Common myeloid progenitor, CD34-positive (primary cell): ENCODE measurements around the gene MCRIP1.

Source experiments
- CTCF ChIA-PET: fragments of 350-600 bp; sonication (Branson Sonifier 250); formaldehyde crosslinking; loops from one replicate; lab custom pipeline; 2021; ENCODE audit warnings: antibody characterized with exemption; lab: Charles Lee
- POLR2A ChIA-PET: fragments of 350-600 bp; sonication (Branson Sonifier 250); formaldehyde crosslinking; loops from one replicate; lab custom pipeline; 2021; ENCODE audit warnings: antibody characterized with exemption; lab: Charles Lee
- DNase-seq, 3 donors: peaks; one replicate each; pipeline versions ENCODE4 v3.0.0 to v3.0.0-alpha.2; 2013
- H3K27ac ChIP-seq, 2 experiments: 1 replicate in 1 of 2; 2 replicates in 1 of 2; pipeline ENCODE4 v1.7.0; 2013; ENCODE audit warnings: inconsistent platforms in 2 of 2, low read length in 2 of 2, mild to moderate bottlenecking in 2 of 2, low read depth in 1 of 2, moderate library complexity in 1 of 2; ENCODE audit not compliant: severe bottlenecking in 2 of 2, insufficient read depth in 1 of 2, poor library complexity in 1 of 2
- H3K27me3 ChIP-seq, 5 experiments: replicated peaks in 2 of 5; 1 replicate in 3 of 5; 2 replicates in 2 of 5; pipeline versions ENCODE4 v1.6.1 to v1.7.0; 2013; ENCODE audit warnings: low read length in 4 of 5, mild to moderate bottlenecking in 2 of 5, moderate library complexity in 2 of 5, inconsistent platforms in 1 of 5; ENCODE audit not compliant: insufficient read depth in 5 of 5, control insufficient read depth in 4 of 5
- H3K36me3 ChIP-seq, 4 experiments: 1 replicate in 2 of 4; 2 replicates in 2 of 4; pipeline versions ENCODE4 v1.6.1 to v1.7.0; 2013; ENCODE audit warnings: low read length in 3 of 4, control low read depth in 1 of 4, mild to moderate bottlenecking in 1 of 4; ENCODE audit not compliant: control insufficient read depth in 4 of 4, insufficient read depth in 4 of 4
- H3K4me1 ChIP-seq, 4 experiments: 1 replicate in 3 of 4; 2 replicates in 1 of 4; pipeline versions ENCODE4 v1.6.1 to v1.7.1; 2013; ENCODE audit warnings: low read length in 3 of 4, mild to moderate bottlenecking in 3 of 4, control low read depth in 1 of 4, inconsistent platforms in 1 of 4, moderate library complexity in 1 of 4; ENCODE audit not compliant: control insufficient read depth in 4 of 4, insufficient read depth in 4 of 4; ENCODE audit errors: control extremely low read depth in 1 of 4
- H3K4me3 ChIP-seq, 7 experiments: 1 replicate in 4 of 7; 2 replicates in 3 of 7; pipeline versions ENCODE4 v1.5.1 to v1.7.0; 2013; ENCODE audit warnings: mild to moderate bottlenecking in 7 of 7, low read length in 6 of 7, moderate library complexity in 6 of 7, inconsistent platforms in 2 of 7, low read depth in 2 of 7, control low read depth in 1 of 7; ENCODE audit not compliant: insufficient read depth in 4 of 7, control insufficient read depth in 1 of 7; ENCODE audit errors: extremely low read depth in 1 of 7
- H3K9me3 ChIP-seq, 5 experiments: 1 replicate in 4 of 5; 2 replicates in 1 of 5; pipeline versions ENCODE4 v1.6.1 to v1.7.1; 2013; ENCODE audit warnings: low read length in 4 of 5, mild to moderate bottlenecking in 2 of 5, inconsistent platforms in 1 of 5, low read depth in 1 of 5, moderate library complexity in 1 of 5; ENCODE audit not compliant: control insufficient read depth in 4 of 5, insufficient read depth in 2 of 5; ENCODE audit errors: control extremely low read depth in 1 of 5
- WGBS: methylation state at CpG from one replicate; pipeline ENCODE4 v1.1.5; 2013; ENCODE audit not compliant: insufficient coverage; 5-methylcytosine and 5-hydroxymethylcytosine counted together

MCRIP1 gene

GRCh38 chr17:81808778-81809555 lies 24.1 kb downstream of the MCRIP1 start:
- H3K9me3 ChIP-seq, result no peaks in the 10 kb centered on the region
- DNase-seq, result peak in 1 of 3 donors; percentile 14
- H3K4me1 ChIP-seq, result peaks cover 0 to 8% (median 4%) of the 10 kb centered on the region in 4 experiments
- POLR2A ChIA-PET, result interaction anchor here (0.7 kb wide), 1 partner anchor 16 kb away, joined by 7 read pairs; no protein-coding TSS in a partner anchor
- no peaks in the 10 kb centered on the region for H3K36me3 ChIP-seq
- H3K4me3 ChIP-seq, result no peak overlapping the region
- H3K27me3 ChIP-seq, result peaks cover 0 to 66% (median 15%) of the 10 kb centered on the region in 5 experiments
- WGBS, result 81% methylated on average over 20 of the region's 20 CpGs
- CTCF ChIA-PET, result interaction anchor here (2.5 kb wide), 1 partner anchor 74 kb away, joined by 10 read pairs; no protein-coding TSS in a partner anchor
- no peak overlapping the region for H3K27ac ChIP-seq

GRCh38 chr17:81807839-81808238 lies 25.3 kb downstream of the MCRIP1 start:
- WGBS, result 82% methylated on average over 9 of the region's 13 CpGs
- H3K9me3 ChIP-seq, result no peaks in the 10 kb centered on the region
- ChIA-PET POLR2A (interaction anchor here (1.1 kb wide), 1 partner anchor 13 kb away, joined by 4 read pairs; no protein-coding TSS in a partner anchor), CTCF (interaction anchor here (0.7 to 2.5 kb wide), 2 partner anchors 15 to 73 kb away, joined by 3 to 10 read pairs; no protein-coding TSS in a partner anchor)
- no peak overlapping the region for H3K4me3 ChIP-seq
- peaks cover 0 to 78% (median 22%) of the 10 kb centered on the region in 5 experiments for H3K27me3 ChIP-seq
- H3K27ac ChIP-seq, result no peak overlapping the region
- DNase-seq, result no peak
- H3K36me3 ChIP-seq, result no peaks in the 10 kb centered on the region
- H3K4me1 ChIP-seq, result peaks cover 0 to 16% (median 8%) of the 10 kb centered on the region in 4 experiments

GRCh38 chr17:81807210-81807719 lies 25.8 kb downstream of the MCRIP1 start:
- H3K27me3 ChIP-seq, result peaks cover 0 to 83% (median 27%) of the 10 kb centered on the region in 5 experiments
- no peak overlapping the region for H3K27ac ChIP-seq
- whole genome bisulfite sequencing, result 63% methylated on average over 14 of the region's 18 CpGs
- CTCF ChIA-PET, result interaction anchor here (0.6 to 2.5 kb wide), 2 partner anchors 68 to 72 kb away, joined by 3 to 10 read pairs; no protein-coding TSS in a partner anchor
- no peak overlapping the region for H3K4me3 ChIP-seq
- DNase-seq, result no peak
- no peaks in the 10 kb centered on the region for H3K36me3 ChIP-seq
- H3K9me3 ChIP-seq, result no peaks in the 10 kb centered on the region
- POLR2A ChIA-PET, result interaction anchor here (1.1 kb wide), 1 partner anchor 12 kb away, joined by 4 read pairs; no protein-coding TSS in a partner anchor
- peaks cover 0 to 16% (median 8%) of the 10 kb centered on the region in 4 experiments for H3K4me1 ChIP-seq

- no peak overlapping the region for H3K4me3 ChIP-seq
- 30% methylated on average over 17 of the region's 23 CpGs for WGBS
- ChIA-PET POLR2A (no interaction called here), CTCF (interaction anchor here (0.6 to 2.5 kb wide), 2 partner anchors 68 to 71 kb away, joined by 3 to 10 read pairs; no protein-coding TSS in a partner anchor)
- no peak for DNase-seq
- peaks cover 0 to 90% (median 31%) of the 10 kb centered on the region in 5 experiments for H3K27me3 ChIP-seq
- H3K9me3 ChIP-seq, result no peaks in the 10 kb centered on the region
- peaks cover 0 to 16% (median 8%) of the 10 kb centered on the region in 4 experiments for H3K4me1 ChIP-seq
- H3K27ac ChIP-seq, result no peak overlapping the region
- H3K36me3 ChIP-seq, result no peaks in the 10 kb centered on the region
Measured at GRCh38 chr17:81806461-81807209, 26.5 kb downstream of the MCRIP1 start.

GRCh38 chr17:81805707-81806460 lies 27.2 kb downstream of the MCRIP1 start:
- 80% methylated on average over 16 of the region's 18 CpGs for WGBS

More at GRCh38 chr17:81805707-81806460, 27.2 kb downstream of the MCRIP1 start:
- peaks cover 0 to 90% (median 34%) of the 10 kb centered on the region in 5 experiments for H3K27me3 ChIP-seq
- no peak overlapping the region for H3K4me3 ChIP-seq
- ChIA-PET POLR2A (interaction anchor here (1.1 kb wide), 1 partner anchor 71 kb away, joined by 3 read pairs; no protein-coding TSS in a partner anchor), CTCF (interaction anchor here (0.6 kb wide), 1 partner anchor 97 kb away, joined by 3 read pairs; no protein-coding TSS in a partner anchor)
- H3K4me1 ChIP-seq, result peaks cover 0 to 16% (median 8%) of the 10 kb centered on the region in 4 experiments
- H3K27ac ChIP-seq, result no peak overlapping the region
- H3K36me3 ChIP-seq, result no peaks in the 10 kb centered on the region
- H3K9me3 ChIP-seq, result no peaks in the 10 kb centered on the region
- no peak for DNase-seq
